22Rv1 (cell line): ENCODE measurements around the gene FAM20A.

Experiments used
- ZFX ChIP-seq: fragments of 450-650 bp; IDR thresholded peaks from 2 replicates; pipeline ENCODE4 v1.6.1; 2017; ENCODE audit warnings: antibody characterized with exemption, borderline replicate concordance
- TF ChIP-seq, protein P1 (sequence below): fragments of 450-650 bp; IDR thresholded peaks from 2 replicates; pipeline ENCODE4 v1.5.1; 2017; ENCODE audit warnings: mild to moderate bottlenecking

- TF ChIP-seq, protein P1, sequence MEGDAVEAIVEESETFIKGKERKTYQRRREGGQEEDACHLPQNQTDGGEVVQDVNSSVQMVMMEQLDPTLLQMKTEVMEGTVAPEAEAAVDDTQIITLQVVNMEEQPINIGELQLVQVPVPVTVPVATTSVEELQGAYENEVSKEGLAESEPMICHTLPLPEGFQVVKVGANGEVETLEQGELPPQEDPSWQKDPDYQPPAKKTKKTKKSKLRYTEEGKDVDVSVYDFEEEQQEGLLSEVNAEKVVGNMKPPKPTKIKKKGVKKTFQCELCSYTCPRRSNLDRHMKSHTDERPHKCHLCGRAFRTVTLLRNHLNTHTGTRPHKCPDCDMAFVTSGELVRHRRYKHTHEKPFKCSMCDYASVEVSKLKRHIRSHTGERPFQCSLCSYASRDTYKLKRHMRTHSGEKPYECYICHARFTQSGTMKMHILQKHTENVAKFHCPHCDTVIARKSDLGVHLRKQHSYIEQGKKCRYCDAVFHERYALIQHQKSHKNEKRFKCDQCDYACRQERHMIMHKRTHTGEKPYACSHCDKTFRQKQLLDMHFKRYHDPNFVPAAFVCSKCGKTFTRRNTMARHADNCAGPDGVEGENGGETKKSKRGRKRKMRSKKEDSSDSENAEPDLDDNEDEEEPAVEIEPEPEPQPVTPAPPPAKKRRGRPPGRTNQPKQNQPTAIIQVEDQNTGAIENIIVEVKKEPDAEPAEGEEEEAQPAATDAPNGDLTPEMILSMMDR, result no peak
- no peak for TF ChIP-seq ZFX
Observed at GRCh38 chr17:68535922-68536321, 65.2 kb downstream of the FAM20A start.
